HG03520 (cell line): ENCODE data around the gene SERPING1.

Experiments used
- ATAC-seq: cut with Tn5 transposase; IDR thresholded peaks from one replicate; pipeline ENCODE4 v1.9.1; 2021; ENCODE audit warnings: mild to moderate bottlenecking, moderate library complexity; ENCODE audit not compliant: unreplicated experiment

The SERPING1 gene

GRCh38 chr11:57597916-57598830 is 688 bp downstream of the SERPING1 start:
- ATAC-seq: no peak

GRCh38 chr11:57598831-57599155 is 1.3 kb downstream of the SERPING1 start:
- no peak for ATAC-seq

GRCh38 chr11:57599381-57599780 is 1.9 kb downstream of the SERPING1 start:
- no peak for ATAC-seq

- no peak for ATAC-seq
Measured at GRCh38 chr11:57601297-57601696, 3.8 kb downstream of the SERPING1 start.

- no peak for ATAC-seq
Measured at GRCh38 chr11:57604296-57605027, 7.0 kb downstream of the SERPING1 start.

GRCh38 chr11:57605028-57605420 is 7.5 kb downstream of the SERPING1 start:
- ATAC-seq: no peak

- no peak for ATAC-seq
Measured at GRCh38 chr11:57610170-57610569, 12.7 kb downstream of the SERPING1 start.

GRCh38 chr11:57614234-57614772 is 16.8 kb downstream of the SERPING1 start:
- ATAC-seq: no peak

GRCh38 chr11:57615308-57615707 is 17.8 kb downstream of the SERPING1 start:
- ATAC-seq: no peak

- ATAC-seq: no peak
Measured at GRCh38 chr11:57616595-57616994, 19.1 kb downstream of the SERPING1 start.

GRCh38 chr11:57618438-57618837 is 21.0 kb downstream of the SERPING1 start:
- no peak for ATAC-seq

- ATAC-seq: no peak
Measured at GRCh38 chr11:57619331-57619730, 21.8 kb downstream of the SERPING1 start.

- no peak for ATAC-seq
Measured at GRCh38 chr11:57620467-57620866, 23.0 kb downstream of the SERPING1 start.

GRCh38 chr11:57622263-57622662 is 24.8 kb downstream of the SERPING1 start:
- no peak for ATAC-seq

- ATAC-seq: no peak
Measured at GRCh38 chr11:57624864-57625263, 27.4 kb downstream of the SERPING1 start.

GRCh38 chr11:57626895-57627294 is 29.4 kb downstream of the SERPING1 start:
- ATAC-seq: no peak

GRCh38 chr11:57630171-57630570 is 32.7 kb downstream of the SERPING1 start:
- no peak for ATAC-seq

GRCh38 chr11:57632116-57632515 is 34.6 kb downstream of the SERPING1 start:
- no peak for ATAC-seq

- no peak for ATAC-seq
Measured at GRCh38 chr11:57633394-57634070, 36.0 kb downstream of the SERPING1 start.

- no peak for ATAC-seq
Measured at GRCh38 chr11:57634311-57634710, 36.8 kb downstream of the SERPING1 start.

GRCh38 chr11:57635246-57635645 is 37.8 kb downstream of the SERPING1 start:
- ATAC-seq: no peak
